ENCODE measurements around the gene BMP6.

The BMP6 gene

DNA sequence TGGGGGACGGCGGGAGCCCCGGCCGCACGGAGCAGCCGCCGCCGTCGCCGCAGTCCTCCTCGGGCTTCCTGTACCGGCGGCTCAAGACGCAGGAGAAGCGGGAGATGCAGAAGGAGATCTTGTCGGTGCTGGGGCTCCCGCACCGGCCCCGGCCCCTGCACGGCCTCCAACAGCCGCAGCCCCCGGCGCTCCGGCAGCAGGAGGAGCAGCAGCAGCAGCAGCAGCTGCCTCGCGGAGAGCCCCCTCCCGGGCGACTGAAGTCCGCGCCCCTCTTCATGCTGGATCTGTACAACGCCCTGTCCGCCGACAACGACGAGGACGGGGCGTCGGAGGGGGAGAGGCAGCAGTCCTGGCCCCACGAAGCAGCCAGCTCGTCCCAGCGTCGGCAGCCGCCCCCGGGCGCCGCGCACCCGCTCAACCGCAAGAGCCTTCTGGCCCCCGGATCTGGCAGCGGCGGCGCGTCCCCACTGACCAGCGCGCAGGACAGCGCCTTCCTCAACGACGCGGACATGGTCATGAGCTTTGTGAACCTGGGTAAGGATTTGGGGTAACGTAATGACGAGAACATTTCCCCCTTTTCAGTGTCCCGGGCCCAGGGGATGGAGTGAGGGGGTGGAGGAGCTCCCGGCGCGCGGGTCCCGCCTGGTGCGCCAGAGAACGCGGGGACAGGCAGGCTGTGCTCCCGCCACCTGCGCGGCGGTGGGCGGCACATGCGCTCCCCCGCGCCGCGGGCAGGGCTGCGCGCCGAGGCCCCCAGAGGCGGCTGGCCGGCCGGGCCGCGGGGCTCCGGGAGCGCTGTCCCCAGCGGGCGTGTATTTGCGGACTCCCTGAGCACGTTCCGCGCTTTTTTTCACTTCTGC, 1.4 kb downstream of the BMP6 start:
- TF ChIP-seq GATA3 (IDR thresholded peaks at IDR 0.05; ENCODE audit: low read depth, low read length) (no peak), GATA2 (IDR thresholded peaks at IDR 0.05; ENCODE audit: low read depth, low read length) (no peak)

DNA sequence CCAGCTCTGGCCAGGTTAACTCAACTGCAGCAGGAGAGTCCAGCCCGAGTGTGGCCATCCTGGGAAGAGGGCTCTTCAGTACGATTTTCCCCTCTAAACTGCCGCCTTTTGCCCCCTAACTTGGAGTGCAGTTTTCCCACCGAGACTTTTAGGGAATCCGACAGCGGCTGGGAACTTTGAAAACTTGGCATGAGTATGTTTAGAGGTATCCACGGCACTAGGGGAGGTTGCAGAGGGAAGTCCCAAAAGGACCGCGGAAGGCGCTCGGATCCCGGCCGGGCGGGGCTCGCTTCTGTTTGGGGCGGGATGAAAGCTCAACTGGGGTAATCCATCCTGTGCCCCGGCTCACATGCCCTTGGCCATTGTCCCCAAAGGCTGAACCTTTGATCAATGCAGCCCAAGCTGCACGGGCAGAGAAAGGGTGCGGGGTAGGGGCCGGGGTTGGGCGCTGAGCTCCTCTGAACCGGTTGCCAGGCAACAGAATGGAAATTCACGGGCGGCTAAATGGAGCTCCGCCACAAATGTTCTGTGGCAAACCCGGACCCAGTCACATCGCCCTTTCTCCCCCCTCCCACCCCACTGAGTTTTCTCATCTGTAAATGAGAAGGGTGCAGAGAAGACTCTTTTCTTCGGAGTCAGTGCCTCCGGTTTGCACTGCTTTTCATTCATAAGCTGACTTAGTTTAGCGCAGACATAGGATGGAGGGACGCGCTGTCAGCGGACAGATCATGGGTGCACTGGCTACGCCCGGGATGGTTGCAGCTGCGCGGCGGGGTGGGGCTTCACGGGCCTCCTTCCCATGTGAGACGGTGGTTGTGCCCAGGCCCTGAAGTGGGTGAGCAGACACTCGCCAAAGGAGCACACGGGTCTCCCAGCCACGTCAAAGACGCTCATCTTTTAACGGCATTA, 2.3 kb downstream of the BMP6 start:
- no peak for TF ChIP-seq GATA3 (IDR thresholded peaks at IDR 0.05; ENCODE audit: low read depth, low read length)
- no peak for TF ChIP-seq GATA2 (IDR thresholded peaks at IDR 0.05; ENCODE audit: low read depth, low read length)

GRCh38 chr6:7728855-7729590, 3.1 kb downstream of the BMP6 start:
- TF ChIP-seq GATA3 (IDR thresholded peaks at IDR 0.05; ENCODE audit: low read depth, low read length) = no peak
- TF ChIP-seq GATA2 (IDR thresholded peaks at IDR 0.05; ENCODE audit: low read depth, low read length) = no peak

- TF ChIP-seq GATA3 (IDR thresholded peaks at IDR 0.05; ENCODE audit: low read depth, low read length) (no peak), GATA2 (IDR thresholded peaks at IDR 0.05; ENCODE audit: low read depth, low read length) (no peak)
These were observed 4.3 kb downstream of the BMP6 start for GRCh38 chr6:7730001-7730783.

DNA sequence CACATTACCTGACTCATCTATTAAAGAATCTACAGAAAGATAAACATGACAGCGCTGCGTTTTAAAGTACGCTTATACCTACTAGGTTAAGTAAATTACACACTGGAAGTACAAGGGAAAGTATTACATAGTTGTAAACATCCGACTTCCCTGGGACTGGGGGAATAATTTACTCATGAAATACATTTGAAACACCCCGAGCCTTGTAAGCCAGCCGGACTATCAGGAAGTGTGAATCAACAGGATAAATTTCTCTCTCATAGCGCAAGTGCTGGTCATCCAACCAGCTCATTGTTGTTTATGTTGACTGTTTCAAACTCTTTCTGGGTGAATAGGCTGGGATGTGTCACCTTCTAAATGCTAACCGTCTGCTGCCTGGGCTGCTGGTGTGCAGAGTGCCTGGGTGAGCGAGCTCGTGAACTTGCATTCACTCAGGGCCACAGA, 4.9 kb downstream of the BMP6 start:
- TF ChIP-seq GATA3 (IDR thresholded peaks at IDR 0.05; ENCODE audit: low read depth, low read length) = no peak
- no peak for TF ChIP-seq GATA2 (IDR thresholded peaks at IDR 0.05; ENCODE audit: low read depth, low read length)

- TF ChIP-seq GATA2 (IDR thresholded peaks at IDR 0.05; ENCODE audit: low read depth, low read length) = no peak
- TF ChIP-seq GATA3 (IDR thresholded peaks at IDR 0.05; ENCODE audit: low read depth, low read length) = no peak
These were observed 5.4 kb downstream of the BMP6 start for GRCh38 chr6:7731294-7731693.

- no peak for TF ChIP-seq GATA3 (IDR thresholded peaks at IDR 0.05; ENCODE audit: low read depth, low read length)
- no peak for TF ChIP-seq GATA2 (IDR thresholded peaks at IDR 0.05; ENCODE audit: low read depth, low read length)
These were observed 6.3 kb downstream of the BMP6 start for GRCh38 chr6:7732228-7732627.

GRCh38 chr6:7734707-7735383, 8.9 kb downstream of the BMP6 start:
- no peak for TF ChIP-seq GATA3 (IDR thresholded peaks at IDR 0.05; ENCODE audit: low read depth, low read length)
- TF ChIP-seq GATA2 (IDR thresholded peaks at IDR 0.05; ENCODE audit: low read depth, low read length) = no peak

GRCh38 chr6:7737106-7737505, 11.2 kb downstream of the BMP6 start:
- TF ChIP-seq GATA3 (IDR thresholded peaks at IDR 0.05; ENCODE audit: low read depth, low read length) = no peak
- TF ChIP-seq GATA2 (IDR thresholded peaks at IDR 0.05; ENCODE audit: low read depth, low read length) = no peak

- no peak for TF ChIP-seq GATA2 (IDR thresholded peaks at IDR 0.05; ENCODE audit: low read depth, low read length)
- no peak for TF ChIP-seq GATA3 (IDR thresholded peaks at IDR 0.05; ENCODE audit: low read depth, low read length)
These were observed 12.0 kb downstream of the BMP6 start for GRCh38 chr6:7737867-7738266.

- TF ChIP-seq GATA2 (IDR thresholded peaks at IDR 0.05; ENCODE audit: low read depth, low read length) = no peak
These were observed 16.4 kb downstream of the BMP6 start for GRCh38 chr6:7742223-7742785.

GRCh38 chr6:7745942-7746341, 20.0 kb downstream of the BMP6 start:
- no peak for TF ChIP-seq GATA3 (IDR thresholded peaks at IDR 0.05; ENCODE audit: low read depth, low read length)
- no peak for TF ChIP-seq GATA2 (IDR thresholded peaks at IDR 0.05; ENCODE audit: low read depth, low read length)

Data from SH-SY5Y (cell line).